Tibial nerve (tissue), 3 donors: ENCODE measurements around the gene SEPTIN8.

ENCODE experiments used
- CTCF ChIP-seq, 5 experiments: fragments of 200-600 bp in 3 of 5; fragments of 450-650 bp in 2 of 5; sonication (generic) in 3 of 5; IDR thresholded peaks; one replicate each; pipeline ENCODE4 v1.5.1; 2016 to 2019; ENCODE audit warnings: antibody characterized with exemption in 5 of 5, mild to moderate bottlenecking in 3 of 5, moderate library complexity in 2 of 5
- POLR2A ChIP-seq, 2 donors: fragments of 450-650 bp; IDR thresholded peaks; one replicate each; pipeline ENCODE4 v1.6.1; 2017; ENCODE audit warnings: antibody characterized with exemption in 2 of 2, mild to moderate bottlenecking in 2 of 2, moderate library complexity in 2 of 2

- no peak for TF ChIP-seq CTCF (IDR thresholded peaks at IDR 0.05)
- no peak for TF ChIP-seq POLR2A (IDR thresholded peaks at IDR 0.05)
Measured at GRCh38 chr5:132785365-132785764, 8.3 kb upstream of the SEPTIN8 start.
